CD4-positive, CD25-positive, alpha-beta regulatory T cell (primary cell): ENCODE results near the gene SMAD7. TPM values are rescaled to one million over a fixed set of nuclear protein-coding genes. Genes with fewer than 3 reads are reported as not detected.

Experiments used
- ATAC-seq, 2 donors: fragments of 150-1000 bp; cut with Tn5 transposase; one replicate each; pipeline ENCODE4 v1.10.0; 2021; ENCODE audit warnings: low read depth in 2 of 2, moderate number of reproducible peaks in 2 of 2, moderate library complexity in 1 of 2
- DNase-seq, 3 donors: peaks; one replicate each; pipeline versions ENCODE4 v3.0.0 to v3.0.0-alpha.2; 2012 to 2022; ENCODE audit warnings: mixed read lengths in 1 of 3
- H3K27ac ChIP-seq: one replicate; pipeline ENCODE4 v1.7.0; 2013; ENCODE audit warnings: mild to moderate bottlenecking, low read length; ENCODE audit not compliant: insufficient read depth, poor library complexity, severe bottlenecking
- H3K27me3 ChIP-seq: one replicate; pipeline ENCODE4 v1.7.0; 2013; ENCODE audit warnings: low read length; ENCODE audit not compliant: control insufficient read depth, insufficient read depth
- H3K36me3 ChIP-seq: one replicate; pipeline ENCODE4 v1.7.0; 2013; ENCODE audit warnings: mild to moderate bottlenecking, low read length, moderate library complexity; ENCODE audit not compliant: control insufficient read depth, insufficient read depth
- H3K4me1 ChIP-seq: 2 replicates; pipeline ENCODE4 v1.7.0; 2013; ENCODE audit warnings: mild to moderate bottlenecking, low read length; ENCODE audit not compliant: insufficient read depth, control insufficient read depth, poor library complexity, severe bottlenecking
- H3K4me3 ChIP-seq: one replicate; pipeline ENCODE4 v1.7.0; 2013; ENCODE audit warnings: low read depth, mild to moderate bottlenecking, low read length, moderate library complexity
- H3K9me3 ChIP-seq, 2 experiments: 1 replicate in 1 of 2; 2 replicates in 1 of 2; pipeline ENCODE4 v1.7.0; 2013; ENCODE audit warnings: low read length in 2 of 2, mild to moderate bottlenecking in 1 of 2, moderate library complexity in 1 of 2; ENCODE audit not compliant: control insufficient read depth in 2 of 2
- H3K27ac Mint-ChIP-seq, 3 donors: one replicate each; pipeline ENCODE4 v1.8.0; 2020 to 2022; ENCODE audit warnings: mild to moderate bottlenecking in 3 of 3, mixed read lengths in 3 of 3, moderate library complexity in 2 of 3
- H3K27me3 Mint-ChIP-seq: one replicate; pipeline ENCODE4 v1.8.0; 2022; ENCODE audit warnings: mild to moderate bottlenecking, mixed read lengths
- H3K36me3 Mint-ChIP-seq: one replicate; pipeline ENCODE4 v1.8.0; 2020; ENCODE audit warnings: mixed read lengths
- H3K4me1 Mint-ChIP-seq, 4 donors: one replicate each; pipeline ENCODE4 v1.8.0; 2020 to 2022; ENCODE audit warnings: mixed read lengths in 4 of 4, mild to moderate bottlenecking in 1 of 4
- H3K4me3 Mint-ChIP-seq, 4 donors: one replicate each; pipeline ENCODE4 v1.8.0; 2020 to 2022; ENCODE audit warnings: mild to moderate bottlenecking in 4 of 4, mixed read lengths in 4 of 4, moderate library complexity in 3 of 4
- H3K9me3 Mint-ChIP-seq, 7 donors: one replicate each; pipeline ENCODE4 v1.8.0; 2020 to 2022; ENCODE audit warnings: mixed read lengths in 7 of 7, mild to moderate bottlenecking in 3 of 7, moderate library complexity in 2 of 7
- polyA plus RNA-seq, 4 donors: library from polyadenylated mRNA; unstranded; fragments of 300-500 nt; fragmentation: Illumina TruSeq; gene quantifications; one replicate each; pipeline ENCODE4 v1.2.3, GENCODE V29; 2021
- total RNA-seq: library from RNA; stranded (reverse); gene quantifications from one replicate; pipeline ENCODE4 v1.2.3, GENCODE V29; 2022

SMAD7 gene
- total and polyA plus RNA-seq, 5 donors from 2014 or later = 1.7 to 64.0 (median 7.0) TPM

GRCh38 chr18:48994926-48995835, 44.4 kb upstream of the SMAD7 start:
- Histone ChIP-seq H3K9me3 (no peaks in the 10 kb centered on the region), H3K36me3 (no peaks in the 10 kb centered on the region), H3K4me1 (peaks cover 13% of the 10 kb centered on the region), H3K27ac (no peak overlapping the region), H3K27me3 (no peaks in the 10 kb centered on the region), H3K4me3 (no peak overlapping the region)
- Mint-ChIP-seq H3K36me3 (no peaks in the 10 kb centered on the region), H3K27me3 (peaks cover 13% of the 10 kb centered on the region), H3K9me3 (no peaks in the 10 kb centered on the region), H3K4me3 (no peak overlapping the region), H3K27ac (peak overlapping the region in 1 of 3 donors; percentile 76), H3K4me1 (peaks cover 10 to 35% (median 14%) of the 10 kb centered on the region in 4 donors)
- no peak for DNase-seq
- no peak for ATAC-seq

- H3K36me3 ChIP-seq = no peaks in the 10 kb centered on the region
- H3K27ac ChIP-seq = no peak overlapping the region
- Mint-ChIP-seq H3K36me3 (no peaks in the 10 kb centered on the region), H3K4me1 (peaks cover 10 to 29% (median 14%) of the 10 kb centered on the region in 4 donors), H3K27ac (no peak overlapping the region), H3K4me3 (no peak overlapping the region), H3K27me3 (peaks cover 2% of the 10 kb centered on the region), H3K9me3 (no peaks in the 10 kb centered on the region)
- H3K4me3 ChIP-seq = no peak overlapping the region
- DNase-seq (no peak), ATAC-seq (no peak)
- H3K9me3 ChIP-seq = no peaks in the 10 kb centered on the region
- H3K27me3 ChIP-seq = no peaks in the 10 kb centered on the region
- H3K4me1 ChIP-seq = peaks cover 13% of the 10 kb centered on the region
Measured at GRCh38 chr18:48994044-48994651, 43.4 kb upstream of the SMAD7 start.

- H3K36me3 Mint-ChIP-seq = no peaks in the 10 kb centered on the region
- H3K4me1 Mint-ChIP-seq = peaks cover 10 to 26% (median 14%) of the 10 kb centered on the region in 4 donors
- Histone ChIP-seq H3K36me3 (no peaks in the 10 kb centered on the region), H3K9me3 (no peaks in the 10 kb centered on the region), H3K4me1 (peaks cover 13% of the 10 kb centered on the region), H3K27ac (no peak overlapping the region), H3K4me3 (no peak overlapping the region), H3K27me3 (no peaks in the 10 kb centered on the region)
- H3K4me3 Mint-ChIP-seq = no peak overlapping the region
- H3K27ac Mint-ChIP-seq = no peak overlapping the region
- no peaks in the 10 kb centered on the region for H3K27me3 Mint-ChIP-seq
- no peaks in the 10 kb centered on the region for H3K9me3 Mint-ChIP-seq
- ATAC-seq (no peak), DNase-seq (no peak)
Measured at GRCh38 chr18:48993586-48993985, 42.8 kb upstream of the SMAD7 start.

- peak overlapping the region in 2 of 3 donors; percentile 39 to 62 for H3K27ac Mint-ChIP-seq
- Histone ChIP-seq H3K27ac (no peak overlapping the region), H3K9me3 (no peaks in the 10 kb centered on the region), H3K36me3 (no peaks in the 10 kb centered on the region), H3K4me1 (peaks cover 13% of the 10 kb centered on the region), H3K27me3 (no peaks in the 10 kb centered on the region), H3K4me3 (no peak overlapping the region)
- ATAC-seq (no peak), DNase-seq (no peak)
- no peaks in the 10 kb centered on the region for H3K36me3 Mint-ChIP-seq
- no peaks in the 10 kb centered on the region for H3K9me3 Mint-ChIP-seq
- H3K4me1 Mint-ChIP-seq = peaks cover 10 to 25% (median 14%) of the 10 kb centered on the region in 4 donors
- H3K27me3 Mint-ChIP-seq = no peaks in the 10 kb centered on the region
- H3K4me3 Mint-ChIP-seq = no peak overlapping the region
Measured at GRCh38 chr18:48992791-48993555, 42.2 kb upstream of the SMAD7 start.

GRCh38 chr18:48992133-48992532, 41.4 kb upstream of the SMAD7 start:
- no peak overlapping the region for H3K4me3 ChIP-seq
- no peaks in the 10 kb centered on the region for H3K36me3 Mint-ChIP-seq
- H3K36me3 ChIP-seq = no peaks in the 10 kb centered on the region
- no peak overlapping the region for H3K27ac Mint-ChIP-seq
- H3K27me3 ChIP-seq = no peaks in the 10 kb centered on the region
- no peaks in the 10 kb centered on the region for H3K9me3 Mint-ChIP-seq
- no peaks in the 10 kb centered on the region for H3K27me3 Mint-ChIP-seq
- H3K4me1 ChIP-seq = peaks cover 7% of the 10 kb centered on the region
- ATAC-seq = no peak
- no peaks in the 10 kb centered on the region for H3K9me3 ChIP-seq
- DNase-seq = no peak
- H3K27ac ChIP-seq = no peak overlapping the region
- H3K4me1 Mint-ChIP-seq = peaks cover 4 to 16% (median 6%) of the 10 kb centered on the region in 4 donors
- H3K4me3 Mint-ChIP-seq = no peak overlapping the region

GRCh38 chr18:48991676-48992075, 40.9 kb upstream of the SMAD7 start:
- Histone ChIP-seq H3K36me3 (no peaks in the 10 kb centered on the region), H3K4me1 (peaks cover 3% of the 10 kb centered on the region), H3K27ac (no peak overlapping the region), H3K9me3 (no peaks in the 10 kb centered on the region), H3K27me3 (no peaks in the 10 kb centered on the region), H3K4me3 (no peak overlapping the region)
- no peak overlapping the region for H3K4me3 Mint-ChIP-seq
- H3K9me3 Mint-ChIP-seq = no peaks in the 10 kb centered on the region
- H3K27me3 Mint-ChIP-seq = no peaks in the 10 kb centered on the region
- DNase-seq (no peak), ATAC-seq (no peak)
- H3K27ac Mint-ChIP-seq = no peak overlapping the region
- peaks cover 0 to 12% (median 3%) of the 10 kb centered on the region in 4 donors for H3K4me1 Mint-ChIP-seq
- H3K36me3 Mint-ChIP-seq = no peaks in the 10 kb centered on the region

- no peaks in the 10 kb centered on the region for H3K9me3 Mint-ChIP-seq
- no peaks in the 10 kb centered on the region for H3K36me3 Mint-ChIP-seq
- H3K36me3 ChIP-seq = no peaks in the 10 kb centered on the region
- no peak for DNase-seq
- H3K4me1 Mint-ChIP-seq = peaks cover 0 to 8% (median 1%) of the 10 kb centered on the region in 4 donors
- no peak overlapping the region for H3K27ac Mint-ChIP-seq
- no peak overlapping the region for H3K27ac ChIP-seq
- no peaks in the 10 kb centered on the region for H3K27me3 ChIP-seq
- H3K4me3 Mint-ChIP-seq = no peak overlapping the region
- no peak overlapping the region for H3K4me3 ChIP-seq
- no peak for ATAC-seq
- H3K27me3 Mint-ChIP-seq = no peaks in the 10 kb centered on the region
- no peaks in the 10 kb centered on the region for H3K9me3 ChIP-seq
- H3K4me1 ChIP-seq = no peaks in the 10 kb centered on the region
Measured at GRCh38 chr18:48991319-48991660, 40.5 kb upstream of the SMAD7 start.
